HFF-Myc (cell line): ENCODE measurements around the gene KIFC3.
A peak's percentile ranks its signal among the peaks of the same experiment; 100 is the strongest.

Experiments
- DNase-seq: peaks from one replicate; pipeline ENCODE4 v3.0.0-alpha.2; 2011; ENCODE audit warnings: low read depth; ENCODE audit errors: extremely low read depth
- H3K4me3 ChIP-seq: replicated peaks from 2 replicates; pipeline ENCODE4 v1.5.1; 2011; ENCODE audit warnings: low read depth, mild to moderate bottlenecking, control low read depth, low read length
- CTCF ChIP-seq: IDR thresholded peaks from 2 replicates; pipeline ENCODE4 v1.5.1; 2012; ENCODE audit warnings: mild to moderate bottlenecking, low read depth, low read length, control low read depth; ENCODE audit errors: missing control alignments

KIFC3 gene

GRCh38 chr16:57752203-57752580 lies 50.1 kb downstream of the KIFC3 start:
- DNase-seq, result no peak
- no peak for TF ChIP-seq CTCF
- H3K4me3 ChIP-seq, result no peak overlapping the region

GRCh38 chr16:57751539-57752202 lies 50.6 kb downstream of the KIFC3 start:
- TF ChIP-seq CTCF, result no peak
- DNase-seq, result no peak
- no peak overlapping the region for H3K4me3 ChIP-seq

- TF ChIP-seq CTCF, result no peak
- H3K4me3 ChIP-seq, result no peak overlapping the region
- DNase-seq, result no peak
These were observed 51.3 kb downstream of the KIFC3 start for GRCh38 chr16:57750796-57751538.

- H3K4me3 ChIP-seq, result no peak overlapping the region
- no peak for DNase-seq
- no peak for TF ChIP-seq CTCF
These were observed 52.3 kb downstream of the KIFC3 start for GRCh38 chr16:57749856-57750452.

- no peak for TF ChIP-seq CTCF
- H3K4me3 ChIP-seq, result no peak overlapping the region
- DNase-seq, result peak; percentile 71
These were observed 53.1 kb downstream of the KIFC3 start for GRCh38 chr16:57749101-57749692.

- no peak for TF ChIP-seq CTCF
- no peak for DNase-seq
- no peak overlapping the region for H3K4me3 ChIP-seq
These were observed 53.7 kb downstream of the KIFC3 start for GRCh38 chr16:57748596-57748995.
